BJ (cell line): ENCODE results near the gene ANKH. TPM values are rescaled to one million over a fixed set of nuclear protein-coding genes. Genes with fewer than 3 reads are reported as not detected.
"Not testable (repeated sequence)": the region's sequence is repeated elsewhere in the genome, so short reads cannot be mapped to it uniquely, and the experiment has no call there.

ENCODE experiments used
- CTCF ChIA-PET: fragments of 350-600 bp; formaldehyde crosslinking; extraction: SDS; loops from one replicate; lab custom pipeline; 2021; ENCODE audit warnings: antibody characterized with exemption, inconsistent platforms; lab: Yijun Ruan, JAX
- POLR2A ChIA-PET: fragments of 300-600 bp; sonication (Branson Sonifier 250); formaldehyde crosslinking; extraction: SDS; loops from one replicate; lab custom pipeline; 2021; ENCODE audit warnings: antibody characterized with exemption; lab: Charles Lee
- DNase-seq: peaks from one replicate; pipeline ENCODE4 v3.0.0-alpha.2; 2011; ENCODE audit warnings: low read depth
- H3K27me3 ChIP-seq: 2 replicates; pipeline ENCODE4 v1.6.0; 2011; ENCODE audit warnings: low read length; ENCODE audit not compliant: control insufficient read depth, insufficient read depth
- H3K36me3 ChIP-seq: 2 replicates; pipeline ENCODE4 v1.5.1; 2011; ENCODE audit warnings: low read length; ENCODE audit not compliant: control insufficient read depth, insufficient read depth
- H3K4me3 ChIP-seq: 2 replicates; pipeline ENCODE4 v1.5.1; 2011; ENCODE audit warnings: low read depth, mild to moderate bottlenecking, control low read depth, low read length
- CTCF ChIP-seq: IDR thresholded peaks from 2 replicates; pipeline ENCODE4 v1.5.1; 2011; ENCODE audit warnings: low read depth, mild to moderate bottlenecking, control low read depth, inconsistent platforms, low read length, moderate library complexity; ENCODE audit not compliant: insufficient read depth
- polyA plus RNA-seq: library from polyadenylated mRNA; depleted of rRNA; stranded (reverse); fragments of >200 nt; gene quantifications from 2 replicates; pipeline ENCODE4 v1.2.3, GENCODE V29; 2011

Gene ANKH
- polyA plus RNA-seq, 1 experiment, result 65.3 TPM

DNA sequence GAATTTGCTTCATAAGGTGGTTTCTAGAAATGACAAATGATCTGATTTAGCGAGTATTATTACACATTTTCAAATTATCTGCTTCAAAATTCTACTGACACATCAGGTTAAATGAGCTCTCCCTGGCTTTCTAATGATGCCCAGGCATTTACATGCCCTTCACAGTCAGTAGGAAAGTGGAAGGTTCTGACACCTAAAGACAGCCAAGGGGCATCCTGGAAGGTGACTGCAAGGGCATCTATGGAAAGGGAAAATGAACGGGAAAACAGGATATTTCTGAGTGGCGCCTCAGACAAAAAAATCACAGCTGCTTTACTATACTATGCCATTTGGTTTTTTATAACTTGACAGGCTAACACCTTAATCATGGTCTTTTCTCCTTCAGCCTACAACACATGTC, 31.0 kb downstream of the ANKH start:
- TF ChIP-seq CTCF, result no peak
- POLR2A ChIA-PET, result no interaction called here
- CTCF ChIA-PET, result interaction anchor here (1.6 kb wide), 1 partner anchor 10 kb away, joined by 7 read pairs; no protein-coding TSS in a partner anchor
- Histone ChIP-seq H3K36me3 (no peaks in the 10 kb centered on the region), H3K27me3 (no peaks in the 10 kb centered on the region), H3K4me3 (no peak overlapping the region)
- no peak for DNase-seq

GRCh38 chr5:14838396-14839319, 32.9 kb downstream of the ANKH start:
- ChIA-PET CTCF (interaction anchor here (1.6 kb wide), 1 partner anchor 111 kb away, joined by 5 read pairs; no protein-coding TSS in a partner anchor), POLR2A (no interaction called here)
- H3K36me3 ChIP-seq, result no peaks in the 10 kb centered on the region
- no peak for TF ChIP-seq CTCF
- H3K27me3 ChIP-seq, result no peaks in the 10 kb centered on the region
- no peak for DNase-seq
- no peak overlapping the region for H3K4me3 ChIP-seq

DNA sequence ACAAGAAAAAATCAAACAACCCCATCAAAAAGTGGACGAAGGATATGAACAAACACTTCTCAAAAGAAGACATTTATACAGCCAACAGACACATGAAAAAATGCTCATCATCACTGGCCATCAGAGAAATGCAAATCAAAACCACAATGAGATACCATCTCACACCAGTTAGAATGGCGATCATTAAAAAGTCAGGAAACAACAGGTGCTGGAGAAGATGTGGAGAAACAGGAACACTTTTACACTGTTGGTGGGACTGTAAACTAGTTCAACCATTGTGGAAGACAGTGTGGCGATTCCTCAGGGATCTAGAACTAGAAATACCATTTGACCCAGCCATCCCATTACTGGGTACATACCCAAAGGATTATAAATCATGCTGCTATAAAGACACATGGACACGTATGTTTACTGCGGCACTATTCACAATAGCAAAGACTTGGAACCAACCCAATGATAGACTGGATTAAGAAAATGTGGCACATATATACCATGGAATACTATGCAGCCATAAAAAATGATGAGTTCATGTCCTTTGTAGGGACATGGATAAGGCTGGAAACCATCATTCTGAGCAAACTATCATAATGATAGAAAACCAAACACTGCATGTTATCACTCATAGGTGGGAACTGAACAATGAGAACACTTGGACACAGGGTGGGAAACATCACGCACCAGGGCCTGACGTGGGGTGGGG, 34.0 kb downstream of the ANKH start:
- DNase-seq, POLR2A ChIA-PET, H3K36me3 ChIP-seq, CTCF ChIA-PET, H3K27me3 ChIP-seq, H3K4me3 ChIP-seq: not testable (repeated sequence)

GRCh38 chr5:14834584-14835550, 36.7 kb downstream of the ANKH start:
- no peaks in the 10 kb centered on the region for H3K27me3 ChIP-seq
- no peak for TF ChIP-seq CTCF
- ChIA-PET CTCF (interaction anchor here (2.1 kb wide), 1 partner anchor 169 kb away, joined by 5 read pairs; no protein-coding TSS in a partner anchor), POLR2A (interaction anchor here (0.6 kb wide), 1 partner anchor 10 kb away, joined by 3 read pairs; no protein-coding TSS in a partner anchor)
- H3K36me3 ChIP-seq, result no peaks in the 10 kb centered on the region
- no peak for DNase-seq
- H3K4me3 ChIP-seq, result no peak overlapping the region

DNA sequence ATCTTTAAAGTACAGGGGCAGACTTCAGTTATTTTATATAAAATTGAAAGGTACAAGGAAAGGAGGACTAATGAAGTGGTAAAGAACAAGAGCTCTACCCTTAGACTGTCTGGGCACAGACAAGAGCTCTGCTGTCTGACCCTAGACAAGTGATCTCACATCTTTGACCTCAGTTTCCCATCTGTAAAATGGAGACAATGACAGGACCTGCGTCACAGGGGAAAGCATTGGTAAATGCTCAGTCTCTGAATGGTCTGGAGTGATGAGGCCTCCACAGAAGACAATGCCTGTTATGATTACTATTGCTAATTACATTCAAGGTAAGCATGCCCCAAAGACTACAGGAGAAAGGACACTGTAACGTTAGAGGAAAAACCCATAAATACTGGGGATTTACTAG, 37.5 kb downstream of the ANKH start:
- POLR2A ChIA-PET, result interaction anchor here (0.6 kb wide), 1 partner anchor 9 kb away, joined by 3 read pairs; no protein-coding TSS in a partner anchor
- CTCF ChIA-PET, result interaction anchor here (2.1 kb wide), 1 partner anchor 169 kb away, joined by 5 read pairs; no protein-coding TSS in a partner anchor
- no peaks in the 10 kb centered on the region for H3K27me3 ChIP-seq
- no peak for TF ChIP-seq CTCF
- H3K36me3 ChIP-seq, result no peaks in the 10 kb centered on the region
- no peak overlapping the region for H3K4me3 ChIP-seq
- DNase-seq, result no peak
